ENCODE data around the gene TRPM7. TPM values are rescaled to one million over a fixed set of nuclear protein-coding genes. Genes with fewer than 3 reads are reported as not detected.

TRPM7 gene
- total RNA-seq, 4 donors from 2014 or later, result 47.4 to 96.5 (median 48.8) TPM

DNA sequence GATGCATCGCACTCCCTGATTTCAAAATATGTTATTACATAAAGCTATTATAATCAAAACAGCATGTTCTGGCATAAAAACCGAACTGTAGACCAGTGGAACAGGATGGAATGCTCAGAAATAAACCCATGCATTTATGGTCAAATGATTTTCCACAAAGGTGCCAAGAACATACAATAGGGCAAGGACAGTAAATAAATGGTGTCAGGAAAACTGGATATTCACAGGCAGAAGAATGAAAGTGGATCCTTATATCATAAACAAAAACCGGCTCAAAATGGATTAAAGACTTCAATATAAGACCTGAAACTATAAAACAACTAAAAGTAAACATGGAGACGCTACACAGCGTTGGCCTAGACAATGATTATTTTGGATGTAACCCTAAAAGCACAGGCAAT, 162.7 kb downstream of the TRPM7 start:
- H3K9me3 ChIP-seq, result no peaks in the 10 kb centered on the region
- DNase-seq, result no peak
- no peak overlapping the region for H3K4me3 ChIP-seq
- no peaks in the 10 kb centered on the region for H3K27me3 ChIP-seq
- no peaks in the 10 kb centered on the region for H3K36me3 ChIP-seq
- no peaks in the 10 kb centered on the region for H3K4me1 ChIP-seq
- intact Hi-C loops (cut with DNase I; ENCODE audit: low total_unique reads), result no loop called here
- 25 to 41% methylated on average over 5 of the region's 5 CpGs for WGBS, 2 donors (ENCODE audit: low coverage in 1 of 2)
- in situ Hi-C loops (cut with MboI; ENCODE audit: low pct_ligation_motif_present in 1 of 4, low pct_unique_long_range_greater_than_20kb in 1 of 4, low sequenced_read_pairs in 3 of 4), result no loop called here
- no peak overlapping the region for H3K27ac ChIP-seq
- no peak for TF ChIP-seq EP300 (IDR thresholded peaks at IDR 0.05; ENCODE audit: low read depth)
- TF ChIP-seq, protein P1, sequence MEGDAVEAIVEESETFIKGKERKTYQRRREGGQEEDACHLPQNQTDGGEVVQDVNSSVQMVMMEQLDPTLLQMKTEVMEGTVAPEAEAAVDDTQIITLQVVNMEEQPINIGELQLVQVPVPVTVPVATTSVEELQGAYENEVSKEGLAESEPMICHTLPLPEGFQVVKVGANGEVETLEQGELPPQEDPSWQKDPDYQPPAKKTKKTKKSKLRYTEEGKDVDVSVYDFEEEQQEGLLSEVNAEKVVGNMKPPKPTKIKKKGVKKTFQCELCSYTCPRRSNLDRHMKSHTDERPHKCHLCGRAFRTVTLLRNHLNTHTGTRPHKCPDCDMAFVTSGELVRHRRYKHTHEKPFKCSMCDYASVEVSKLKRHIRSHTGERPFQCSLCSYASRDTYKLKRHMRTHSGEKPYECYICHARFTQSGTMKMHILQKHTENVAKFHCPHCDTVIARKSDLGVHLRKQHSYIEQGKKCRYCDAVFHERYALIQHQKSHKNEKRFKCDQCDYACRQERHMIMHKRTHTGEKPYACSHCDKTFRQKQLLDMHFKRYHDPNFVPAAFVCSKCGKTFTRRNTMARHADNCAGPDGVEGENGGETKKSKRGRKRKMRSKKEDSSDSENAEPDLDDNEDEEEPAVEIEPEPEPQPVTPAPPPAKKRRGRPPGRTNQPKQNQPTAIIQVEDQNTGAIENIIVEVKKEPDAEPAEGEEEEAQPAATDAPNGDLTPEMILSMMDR (IDR thresholded peaks at IDR 0.05), result no peak
- TF ChIP-seq POLR2A (IDR thresholded peaks at IDR 0.05), result no peak
- TF ChIP-seq POLR2AphosphoS5 (IDR thresholded peaks at IDR 0.05), result no peak

- Histone ChIP-seq H3K9me3 (peaks cover 0 to 9% of the 10 kb centered on the region in 2 donors), H3K36me3 (no peaks in the 10 kb centered on the region), H3K27ac (no peak overlapping the region), H3K4me1 (no peaks in the 10 kb centered on the region), H3K27me3 (no peaks in the 10 kb centered on the region), H3K4me3 (no peak overlapping the region)
- WGBS, 2 donors (ENCODE audit: low coverage in 1 of 2), result 56% methylated on average over 6 to 7 of the region's 7 CpGs
- intact Hi-C loops (cut with DNase I; ENCODE audit: low total_unique reads), result no loop called here
- TF ChIP-seq POLR2AphosphoS5 (IDR thresholded peaks at IDR 0.05), result no peak
- TF ChIP-seq, protein P1 (IDR thresholded peaks at IDR 0.05), result no peak
- no peak for TF ChIP-seq EP300 (IDR thresholded peaks at IDR 0.05; ENCODE audit: low read depth)
- TF ChIP-seq POLR2A (IDR thresholded peaks at IDR 0.05), result no peak
- no peak for DNase-seq
- in situ Hi-C loops (cut with MboI; ENCODE audit: low pct_ligation_motif_present in 1 of 4, low pct_unique_long_range_greater_than_20kb in 1 of 4, low sequenced_read_pairs in 3 of 4), result no loop called here
Observed at GRCh38 chr15:50519740-50520425, 166.7 kb downstream of the TRPM7 start.

GRCh38 chr15:50513001-50513400, 173.6 kb downstream of the TRPM7 start:
- H3K4me1 ChIP-seq, result no peaks in the 10 kb centered on the region
- peaks cover 0 to 8% of the 10 kb centered on the region in 2 donors for H3K9me3 ChIP-seq
- no peak overlapping the region for H3K4me3 ChIP-seq
- in situ Hi-C loops (cut with MboI; ENCODE audit: low pct_ligation_motif_present in 1 of 4, low pct_unique_long_range_greater_than_20kb in 1 of 4, low sequenced_read_pairs in 3 of 4), result no loop called here
- no peak for DNase-seq
- H3K27me3 ChIP-seq, result no peaks in the 10 kb centered on the region
- H3K27ac ChIP-seq, result no peak overlapping the region
- TF ChIP-seq POLR2A (IDR thresholded peaks at IDR 0.05) (no peak), POLR2AphosphoS5 (IDR thresholded peaks at IDR 0.05) (no peak)
- no peaks in the 10 kb centered on the region for H3K36me3 ChIP-seq
- intact Hi-C loops (cut with DNase I; ENCODE audit: low total_unique reads), result no loop called here

Small RNAs within 50 kb of the gene (small RNA-seq; reads per million reads assigned to genes)
- gene RN7SL354P, result 0 reads per million in 4 donors

Other genes with a start within 250 kb of the TRPM7 start
- gene USP50, start 140.1 kb downstream of the TRPM7 start, total RNA-seq, result not detected
- 100 to 1,000 TPM; 325 to 777 (median 391) TPM for gene SPPL2A, start 78.9 kb upstream of the TRPM7 start, total RNA-seq
- 10 to 100 TPM in 2 of 4 donors, 1 to 10 TPM in 2; 6.0 to 22.4 (median 9.9) TPM for gene AP4E1, start 221.9 kb upstream of the TRPM7 start, total RNA-seq